HepG2 (cell line): ENCODE results near the gene GCHFR. TPM values are rescaled to one million over a fixed set of nuclear protein-coding genes. Genes with fewer than 3 reads are reported as not detected.

Experiments used
- FUBP1 ChIP-seq: sonication (generic); formaldehyde crosslinking; IDR thresholded peaks from 2 replicates; pipeline ENCODE4 v1.5.1; 2020; ENCODE audit warnings: missing genetic modification reagents, mild to moderate bottlenecking, borderline replicate concordance
- POGK ChIP-seq: sonication (generic); formaldehyde crosslinking; conservative IDR thresholded peaks from 2 replicates; pipeline ENCODE4 v1.8.0; 2022; ENCODE audit warnings: mild to moderate bottlenecking, moderate library complexity, missing genetic modification reagents
- SKI ChIP-seq: fragments of 450-650 bp; IDR thresholded peaks from one replicate; pipeline ENCODE4 v1.6.1; 2018; ENCODE audit warnings: mild to moderate bottlenecking; ENCODE audit not compliant: partially characterized antibody
- SRF ChIP-seq: IDR thresholded peaks from 2 replicates; pipeline ENCODE4 v1.6.1; 2011; ENCODE audit warnings: mild to moderate bottlenecking, low read depth, low read length, moderate library complexity
- ZBTB25 ChIP-seq: IDR thresholded peaks from 2 replicates; pipeline ENCODE4 v1.6.1; 2018; ENCODE audit warnings: missing genetic modification reagents
- ZFP41 ChIP-seq: sonication (generic); formaldehyde crosslinking; IDR thresholded peaks from 2 replicates; pipeline ENCODE4 v1.4.0; 2020; ENCODE audit warnings: mild to moderate bottlenecking, missing genetic modification reagents, borderline replicate concordance
- ZFX ChIP-seq: sonication (generic); formaldehyde crosslinking; IDR thresholded peaks from 2 replicates; pipeline ENCODE4 v1.4.0; 2020; ENCODE audit warnings: mild to moderate bottlenecking, low read depth, missing genetic modification reagents, moderate library complexity
- ZNF33B ChIP-seq: sonication (generic); formaldehyde crosslinking; IDR thresholded peaks from 2 replicates; pipeline ENCODE4 v1.5.1; 2020; ENCODE audit warnings: mild to moderate bottlenecking, missing genetic modification reagents
- ZNF703 ChIP-seq: sonication (generic); formaldehyde crosslinking; IDR thresholded peaks from 2 replicates; pipeline ENCODE4 v1.5.1; 2020; ENCODE audit warnings: missing genetic modification reagents, mild to moderate bottlenecking, moderate library complexity, borderline replicate concordance
- ZNF879 ChIP-seq: sonication (generic); formaldehyde crosslinking; IDR thresholded peaks from 2 replicates; pipeline ENCODE4 v1.8.1; 2023; ENCODE audit warnings: missing genetic modification reagents
- polyA plus RNA-seq, 8 experiments: library from polyadenylated mRNA; depleted of rRNA in 3 of 8; stranded (reverse) in 7 of 8; unstranded in 1 of 8; fragments of >200 nt; fragmentation: Illumina TruSeq in 4 of 8; extraction: Trizol in 4 of 8; gene quantifications; 2 replicates each; pipeline versions ENCODE4 v1.2.1 to v1.2.3, GENCODE V29; 2011 to 2016; ENCODE audit warnings: low read depth in 4 of 8, missing spikeins in 1 of 8, mixed read lengths in 1 of 8; ENCODE audit not compliant: insufficient read depth in 1 of 8
- total RNA-seq, 5 experiments: library from RNA; depleted of rRNA; stranded (reverse); fragments of >200 nt; fragmentation: Illumina TruSeq; extraction: Trizol; gene quantifications; 2 replicates each; pipeline ENCODE4 v1.2.3, GENCODE V29; 2016; ENCODE audit warnings: low read depth in 1 of 5
- TF ChIP-seq, protein P1 (sequence below): sonication (generic); formaldehyde crosslinking; IDR thresholded peaks from 2 replicates; pipeline ENCODE4 v1.8.0; 2022; ENCODE audit warnings: mild to moderate bottlenecking, missing genetic modification reagents; ENCODE audit not compliant: insufficient replicate concordance
- TF ChIP-seq, protein P2 (sequence below): sonication (generic); formaldehyde crosslinking; IDR thresholded peaks from 2 replicates; pipeline ENCODE4 v1.5.1; 2020; ENCODE audit warnings: missing genetic modification reagents, mild to moderate bottlenecking, borderline replicate concordance

The GCHFR gene
- total and polyA plus RNA-seq, 2 of the 13 experiments (the other 11 are each of a cell fraction or from before 2014, with no cell fraction given) = 51.5 to 92.4 TPM

DNA sequence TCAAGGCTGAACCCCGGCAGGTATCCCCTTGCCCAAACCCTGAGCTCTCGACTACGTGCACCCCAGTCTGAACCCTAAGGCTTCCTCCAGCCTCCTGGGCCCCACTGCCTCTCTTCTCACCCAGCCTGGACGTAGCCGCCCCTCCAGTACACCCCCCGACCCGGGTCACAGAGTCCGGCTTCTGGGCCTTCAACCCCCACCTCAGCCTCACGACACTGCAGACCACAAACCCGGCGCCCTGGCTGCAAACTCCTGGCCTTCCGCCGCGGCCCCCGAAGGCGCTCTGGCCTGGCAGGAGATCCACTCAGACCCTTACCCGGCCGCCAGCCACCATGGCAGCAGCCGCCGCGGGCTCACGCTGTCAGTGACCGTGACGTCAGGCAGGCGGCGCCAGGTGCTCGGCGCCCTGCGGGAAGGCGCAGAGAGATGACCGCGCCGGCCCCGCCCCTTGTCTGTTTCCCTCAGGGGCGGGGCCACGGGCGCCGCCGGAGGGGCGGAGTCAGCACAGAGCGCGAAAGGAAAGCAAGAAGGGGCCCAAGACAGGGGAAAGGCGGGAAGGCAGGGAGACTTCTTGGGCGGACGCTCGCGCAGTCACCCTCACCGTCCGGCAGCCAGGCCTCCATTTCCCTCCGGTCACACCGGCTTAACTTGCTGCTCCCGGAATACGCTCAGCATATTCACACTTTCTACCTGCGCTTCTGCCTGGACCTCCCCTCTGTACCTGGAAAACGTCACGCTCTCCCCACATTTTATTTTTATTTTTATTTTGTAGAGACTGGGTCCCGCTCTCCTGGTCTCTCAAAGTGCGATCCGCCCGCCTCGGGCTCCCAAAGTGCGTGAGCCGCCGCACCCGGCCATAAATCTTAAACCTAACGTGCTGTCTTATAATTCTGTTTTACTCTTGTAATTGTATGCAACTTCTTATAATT lies 8.7 kb upstream of the GCHFR start, which contains the start of gene RMDN3 (continued):
- TF ChIP-seq, protein P1, sequence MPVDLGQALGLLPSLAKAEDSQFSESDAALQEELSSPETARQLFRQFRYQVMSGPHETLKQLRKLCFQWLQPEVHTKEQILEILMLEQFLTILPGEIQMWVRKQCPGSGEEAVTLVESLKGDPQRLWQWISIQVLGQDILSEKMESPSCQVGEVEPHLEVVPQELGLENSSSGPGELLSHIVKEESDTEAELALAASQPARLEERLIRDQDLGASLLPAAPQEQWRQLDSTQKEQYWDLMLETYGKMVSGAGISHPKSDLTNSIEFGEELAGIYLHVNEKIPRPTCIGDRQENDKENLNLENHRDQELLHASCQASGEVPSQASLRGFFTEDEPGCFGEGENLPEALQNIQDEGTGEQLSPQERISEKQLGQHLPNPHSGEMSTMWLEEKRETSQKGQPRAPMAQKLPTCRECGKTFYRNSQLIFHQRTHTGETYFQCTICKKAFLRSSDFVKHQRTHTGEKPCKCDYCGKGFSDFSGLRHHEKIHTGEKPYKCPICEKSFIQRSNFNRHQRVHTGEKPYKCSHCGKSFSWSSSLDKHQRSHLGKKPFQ (CRISPR knock-in tag) = no peak
- TF ChIP-seq ZFX (CRISPR knock-in tag) (peak; percentile 91), ZBTB25 (CRISPR knock-in tag) (peak; percentile 28; the same call in 1 of the 2 replicates), ZFP41 (CRISPR knock-in tag) (no peak), FUBP1 (CRISPR knock-in tag) (no peak), SKI (peak; percentile 65), ZNF33B (no peak), ZNF703 (CRISPR knock-in tag) (no peak; the same call in 1 of the 2 replicates), POGK (CRISPR knock-in tag) (peak; percentile 85), SRF (peak; percentile 48; the same call in 1 of the 2 replicates), ZNF879 (CRISPR knock-in tag) (no peak)
- TF ChIP-seq, protein P2, sequence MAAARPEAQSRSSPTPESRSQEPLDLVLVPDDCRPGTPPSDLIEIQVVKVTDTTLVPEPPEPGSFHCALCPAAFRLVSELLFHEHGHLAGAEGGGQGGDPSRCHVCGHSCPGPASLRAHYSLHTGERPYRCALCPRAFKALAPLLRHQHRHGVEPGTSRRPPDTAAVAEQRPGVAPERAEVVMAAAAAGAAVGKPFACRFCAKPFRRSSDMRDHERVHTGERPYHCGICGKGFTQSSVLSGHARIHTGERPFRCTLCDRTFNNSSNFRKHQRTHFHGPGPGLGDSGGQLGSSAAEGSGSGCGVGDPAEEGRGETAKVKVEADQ = no peak
